ENCODE results near the gene DDX39B. TPM values are rescaled to one million over a fixed set of nuclear protein-coding genes. Genes with fewer than 3 reads are reported as not detected.
A peak's percentile ranks its signal among the peaks of the same experiment; 100 is the strongest.

Gene DDX39B
- total and polyA plus RNA-seq, 8 donors = 201 to 685 (median 600) TPM

DNA sequence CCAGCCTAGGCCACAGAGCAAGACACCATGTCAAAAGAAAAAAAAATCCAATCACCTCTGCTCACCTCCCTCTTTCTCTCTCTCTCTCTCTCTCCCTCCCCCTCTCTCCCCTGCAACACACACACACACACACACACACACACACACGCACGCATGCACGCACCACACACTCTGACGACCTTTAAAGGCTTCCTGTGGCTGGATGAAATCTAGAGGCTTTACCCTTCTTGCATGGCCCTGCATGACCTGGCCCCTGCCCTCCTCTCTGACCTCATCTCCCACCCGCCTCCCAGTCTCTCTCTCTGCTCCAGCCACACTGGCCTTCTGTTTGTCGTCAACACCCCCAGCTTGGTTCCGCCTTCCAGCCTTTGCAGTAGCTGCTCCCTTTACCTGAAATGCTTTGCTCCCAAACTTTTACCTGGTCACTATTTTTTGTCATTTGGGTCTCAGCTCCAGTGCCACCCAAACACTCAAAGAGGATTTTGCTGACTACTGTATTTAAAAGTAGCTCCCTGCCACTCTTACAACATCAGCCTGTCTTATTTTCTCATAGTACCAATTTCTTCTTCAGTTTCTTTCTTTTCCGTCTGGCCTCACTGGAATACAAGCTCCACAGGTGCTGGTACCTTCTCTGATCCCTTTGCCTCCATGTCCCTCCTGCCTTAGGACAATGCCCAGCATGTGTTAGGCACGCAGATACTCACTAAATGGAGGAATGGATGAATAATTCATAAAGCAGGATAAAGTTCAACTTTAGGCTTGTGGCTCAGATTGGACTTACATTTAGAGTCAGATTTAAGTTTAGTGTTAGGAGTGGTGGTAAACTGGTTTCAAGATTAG is 25.9 kb upstream of the DDX39B start:
- Histone ChIP-seq H3K4me1 (peaks cover 0 to 32% of the 10 kb centered on the region in 2 donors), H3K9me3 (no peaks in the 10 kb centered on the region), H3K36me3 (no peaks in the 10 kb centered on the region), H3K27me3 (peaks cover 0 to 18% of the 10 kb centered on the region in 2 donors), H3K27ac (peak overlapping the region in 1 of 2 donors; percentile 70), H3K4me3 (no peak overlapping the region)
- DNase-seq (no peak), ATAC-seq (no peak)
- TF ChIP-seq, protein P1, sequence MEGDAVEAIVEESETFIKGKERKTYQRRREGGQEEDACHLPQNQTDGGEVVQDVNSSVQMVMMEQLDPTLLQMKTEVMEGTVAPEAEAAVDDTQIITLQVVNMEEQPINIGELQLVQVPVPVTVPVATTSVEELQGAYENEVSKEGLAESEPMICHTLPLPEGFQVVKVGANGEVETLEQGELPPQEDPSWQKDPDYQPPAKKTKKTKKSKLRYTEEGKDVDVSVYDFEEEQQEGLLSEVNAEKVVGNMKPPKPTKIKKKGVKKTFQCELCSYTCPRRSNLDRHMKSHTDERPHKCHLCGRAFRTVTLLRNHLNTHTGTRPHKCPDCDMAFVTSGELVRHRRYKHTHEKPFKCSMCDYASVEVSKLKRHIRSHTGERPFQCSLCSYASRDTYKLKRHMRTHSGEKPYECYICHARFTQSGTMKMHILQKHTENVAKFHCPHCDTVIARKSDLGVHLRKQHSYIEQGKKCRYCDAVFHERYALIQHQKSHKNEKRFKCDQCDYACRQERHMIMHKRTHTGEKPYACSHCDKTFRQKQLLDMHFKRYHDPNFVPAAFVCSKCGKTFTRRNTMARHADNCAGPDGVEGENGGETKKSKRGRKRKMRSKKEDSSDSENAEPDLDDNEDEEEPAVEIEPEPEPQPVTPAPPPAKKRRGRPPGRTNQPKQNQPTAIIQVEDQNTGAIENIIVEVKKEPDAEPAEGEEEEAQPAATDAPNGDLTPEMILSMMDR (IDR thresholded peaks at IDR 0.05) = no peak
- intact Hi-C loops (cut with DNase I) = no loop called here

DNA sequence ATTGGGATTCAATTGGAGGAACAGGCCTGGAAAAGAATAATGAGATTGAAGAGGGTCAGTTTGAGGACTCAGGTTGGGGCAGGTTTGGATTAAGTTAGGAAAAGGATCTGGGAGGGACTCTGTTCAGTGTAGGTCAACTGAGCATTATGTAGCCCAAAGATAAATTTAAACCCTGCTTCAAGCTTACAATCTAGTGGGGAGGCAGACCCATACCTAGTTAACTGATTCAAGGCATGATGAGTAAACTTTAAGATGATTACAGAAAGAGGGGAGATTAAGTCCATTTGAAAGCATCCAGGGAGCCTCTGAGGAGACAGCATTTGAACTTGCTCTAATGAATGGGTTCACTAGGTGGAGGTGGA is 18.9 kb upstream of the DDX39B start:
- DNase-seq (no peak), ATAC-seq (no peak)
- Histone ChIP-seq H3K9me3 (no peaks in the 10 kb centered on the region), H3K27ac (peak overlapping the region in 1 of 2 donors; percentile 95), H3K27me3 (peaks cover 0 to 3% of the 10 kb centered on the region in 2 donors), H3K4me1 (peaks cover 7 to 78% of the 10 kb centered on the region in 2 donors), H3K4me3 (no peak overlapping the region), H3K36me3 (peaks cover 0 to 31% of the 10 kb centered on the region in 2 donors)
- intact Hi-C loops (cut with DNase I) = no loop called here
- TF ChIP-seq, protein P1 (IDR thresholded peaks at IDR 0.05) = no peak

DNA sequence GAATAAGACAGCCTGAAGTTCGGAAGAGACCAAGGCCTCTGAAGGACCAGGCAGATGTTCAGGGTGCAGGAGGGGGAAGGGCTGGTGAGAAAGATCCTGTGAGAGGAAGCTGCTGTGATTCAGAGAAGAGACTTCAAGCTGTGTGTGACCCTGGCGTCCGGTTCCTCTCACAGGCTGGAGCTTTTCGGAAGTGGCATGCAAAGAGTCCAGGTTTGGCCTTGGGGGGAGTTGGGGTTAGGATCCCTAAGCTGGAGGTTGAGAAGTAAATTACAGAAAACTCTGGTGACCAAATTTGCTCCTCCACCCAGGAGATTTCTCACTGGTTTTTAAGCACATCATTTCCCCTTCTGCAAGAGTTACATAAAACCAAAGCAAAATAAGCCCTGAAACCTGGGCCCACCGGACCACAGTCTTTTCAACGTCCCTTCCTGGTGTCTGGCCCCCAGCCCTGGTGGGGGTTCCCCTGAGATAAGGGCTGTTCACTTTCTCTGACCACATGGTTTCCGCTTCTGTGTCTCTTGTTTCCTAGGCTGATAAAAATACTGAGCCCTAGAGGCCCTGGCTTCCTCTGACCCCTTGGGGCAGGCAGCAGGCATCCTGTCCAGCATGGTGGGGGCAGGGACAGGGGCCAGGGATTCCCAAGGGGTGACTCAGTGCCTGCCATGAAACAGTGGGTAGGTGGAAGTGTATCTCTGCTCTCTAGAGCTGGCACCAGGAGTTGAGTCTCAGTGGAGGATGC is 18.3 kb upstream of the DDX39B start:
- Histone ChIP-seq H3K4me1 (peaks cover 7 to 78% of the 10 kb centered on the region in 2 donors), H3K27me3 (no peaks in the 10 kb centered on the region), H3K36me3 (peaks cover 0 to 31% of the 10 kb centered on the region in 2 donors), H3K27ac (peak overlapping the region; percentile 70 to 95), H3K9me3 (no peaks in the 10 kb centered on the region), H3K4me3 (peak overlapping the region in 1 of 2 donors; percentile 26)
- intact Hi-C loops (cut with DNase I) = no loop called here
- TF ChIP-seq, protein P1 (IDR thresholded peaks at IDR 0.05) = no peak
- ATAC-seq (peak; percentile 72), DNase-seq (peak in 3 of 4 donors; percentile 46 to 89 (median 74))

DNA sequence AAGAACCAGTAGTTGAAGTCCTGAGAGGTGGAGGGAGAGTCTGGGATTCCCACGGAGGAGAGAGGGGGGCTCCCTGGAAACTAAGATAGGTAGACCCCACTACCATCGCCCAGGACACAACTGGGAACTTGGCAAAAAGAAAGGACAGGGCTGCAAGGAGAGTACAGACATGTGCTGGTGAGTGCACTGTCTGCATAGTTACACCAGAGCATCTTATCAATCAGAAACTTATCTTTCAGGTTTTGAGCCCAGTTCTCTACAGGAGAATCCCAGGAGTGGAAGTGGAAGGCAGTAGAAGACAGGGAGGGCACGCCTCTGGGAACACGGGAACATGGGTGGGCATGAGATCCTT is 17.8 kb upstream of the DDX39B start:
- ATAC-seq = no peak
- peaks cover 7 to 78% of the 10 kb centered on the region in 2 donors for H3K4me1 ChIP-seq
- intact Hi-C loops (cut with DNase I) = no loop called here

More for the DNA sequence above, 17.8 kb upstream of the DDX39B start:
- no peaks in the 10 kb centered on the region for H3K27me3 ChIP-seq
- no peaks in the 10 kb centered on the region for H3K9me3 ChIP-seq
- H3K36me3 ChIP-seq = peaks cover 0 to 31% of the 10 kb centered on the region in 2 donors
- peak overlapping the region; percentile 70 to 95 for H3K27ac ChIP-seq
- TF ChIP-seq, protein P1 (IDR thresholded peaks at IDR 0.05) = no peak
- no peak for DNase-seq
- H3K4me3 ChIP-seq = peak overlapping the region in 1 of 2 donors; percentile 26

All from left lung (tissue), 10 donors.